HT1080 (cell line): ENCODE results near the gene OR6N1. TPM values are rescaled to one million over a fixed set of nuclear protein-coding genes. Genes with fewer than 3 reads are reported as not detected.

Experiments
- DNase-seq: peaks from one replicate; pipeline ENCODE4 v3.0.0-alpha.2; 2015; ENCODE audit warnings: low read depth
- small RNA-seq: library from RNA; depleted of rRNA; stranded (forward); fragments of <200 nt; gene quantifications from one replicate; pipeline ENCODE3, GENCODE V24; 2014
- total RNA-seq: library from RNA; depleted of rRNA; stranded (reverse); fragments of >200 nt; shearing (Covaris generic); gene quantifications from 2 replicates; pipeline ENCODE4 v1.2.3, GENCODE V29; 2014; rRNA removed

Gene OR6N1
- total RNA-seq, 1 experiment from 2014 or later, result not detected

DNA sequence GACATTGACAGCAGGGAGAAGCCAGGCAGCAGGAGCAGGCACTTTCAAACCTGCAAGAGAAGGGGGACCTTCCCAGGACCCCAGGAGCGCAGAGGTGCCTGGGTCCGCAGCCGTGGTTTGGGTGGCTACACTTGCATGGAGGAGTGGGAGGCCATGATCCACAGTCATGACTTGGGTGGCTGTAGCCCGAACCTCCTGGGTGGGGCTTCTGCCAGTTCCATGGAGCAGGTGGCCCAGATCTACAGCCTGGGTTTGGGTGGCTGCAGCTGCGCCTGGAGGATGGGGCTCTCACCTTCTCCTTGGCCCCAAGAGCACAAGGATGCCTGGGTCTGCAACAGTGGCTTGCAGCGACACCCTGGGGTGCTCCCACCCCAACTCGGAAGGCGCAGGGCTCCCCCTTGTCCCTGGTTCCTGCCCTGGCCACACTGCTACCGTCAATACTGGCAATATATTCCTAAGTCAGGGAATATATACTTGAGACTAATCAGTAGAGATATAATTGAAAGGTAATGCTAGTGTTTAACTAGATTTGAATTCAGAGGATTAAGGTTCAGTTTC, 19.8 kb downstream of the OR6N1 start:
- DNase-seq, result no peak

DNA sequence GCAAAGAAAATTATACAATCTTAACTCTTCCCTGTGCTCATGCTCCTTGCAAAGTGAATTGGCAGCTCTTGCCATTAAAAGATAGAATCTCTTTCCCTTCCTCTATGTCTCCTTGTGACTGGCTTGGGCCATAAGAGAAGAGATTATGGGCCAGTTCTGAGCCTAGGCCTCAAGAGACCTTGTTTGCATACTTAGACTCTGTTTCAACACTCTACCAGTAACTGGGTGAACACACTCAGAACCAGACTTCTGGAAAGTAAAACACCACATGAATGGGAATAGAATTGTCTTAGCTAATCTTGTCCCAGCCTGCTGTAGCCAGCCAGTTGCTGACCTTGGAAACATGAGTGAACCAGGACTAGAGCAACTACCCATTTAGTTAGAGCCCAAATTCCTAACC, 36.1 kb downstream of the OR6N1 start:
- no peak for DNase-seq

DNA sequence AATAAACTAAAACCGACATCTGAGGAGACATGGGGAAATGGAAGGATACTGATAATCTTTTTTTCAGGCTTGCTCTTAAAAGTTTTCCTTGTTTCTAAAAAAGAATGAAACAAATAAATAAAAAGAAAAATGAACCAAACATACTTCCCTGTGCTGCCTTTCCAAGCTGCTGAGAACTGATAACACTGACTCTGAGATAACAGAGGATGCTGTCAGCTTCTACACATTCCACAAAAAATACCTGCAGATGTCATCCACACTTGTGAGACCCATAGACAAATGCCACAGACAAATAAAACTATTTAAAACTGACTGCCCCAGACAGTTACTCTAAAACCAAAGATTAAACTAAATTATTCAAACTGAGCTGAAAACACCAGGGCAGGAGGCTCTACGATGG, 39.5 kb downstream of the OR6N1 start:
- DNase-seq, result no peak

DNA sequence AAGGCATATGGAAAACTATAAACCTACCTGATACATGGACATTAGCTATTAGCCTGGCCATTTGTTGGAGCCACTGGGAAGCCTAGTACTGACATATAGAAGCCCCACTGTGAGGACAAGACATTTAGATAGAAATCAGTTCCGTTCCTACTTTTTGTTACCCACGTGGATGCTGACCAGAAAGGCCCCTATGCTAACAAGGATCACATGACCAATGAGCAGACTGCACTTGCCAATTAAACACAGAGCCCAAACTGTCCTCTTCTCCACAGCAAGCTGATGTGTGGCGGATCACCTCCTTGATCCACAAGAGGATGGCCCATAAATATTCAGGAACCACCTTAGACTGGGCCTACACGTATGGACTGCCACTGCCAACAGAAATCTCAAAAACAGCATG, 40.3 kb downstream of the OR6N1 start:
- no peak for DNase-seq

DNA sequence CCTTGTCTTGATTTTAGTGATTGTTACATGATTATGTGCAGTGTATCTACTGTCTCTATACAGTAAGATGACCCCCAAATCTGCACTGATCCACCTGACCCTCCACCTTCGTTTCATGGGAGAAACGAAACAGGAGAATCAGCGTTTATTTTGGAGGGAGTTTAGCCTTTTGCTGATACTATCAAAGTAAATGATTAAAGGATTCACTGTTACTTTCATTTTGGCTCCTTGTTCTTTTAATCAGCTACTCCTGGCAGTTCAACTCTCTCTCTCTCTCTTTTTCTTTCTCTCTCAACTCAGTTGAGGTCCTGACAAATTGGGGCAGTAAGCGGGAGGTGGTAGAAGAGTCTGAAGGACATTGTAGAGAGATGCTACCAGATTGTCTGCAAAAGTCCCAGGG, 41.5 kb downstream of the OR6N1 start:
- no peak for DNase-seq

DNA sequence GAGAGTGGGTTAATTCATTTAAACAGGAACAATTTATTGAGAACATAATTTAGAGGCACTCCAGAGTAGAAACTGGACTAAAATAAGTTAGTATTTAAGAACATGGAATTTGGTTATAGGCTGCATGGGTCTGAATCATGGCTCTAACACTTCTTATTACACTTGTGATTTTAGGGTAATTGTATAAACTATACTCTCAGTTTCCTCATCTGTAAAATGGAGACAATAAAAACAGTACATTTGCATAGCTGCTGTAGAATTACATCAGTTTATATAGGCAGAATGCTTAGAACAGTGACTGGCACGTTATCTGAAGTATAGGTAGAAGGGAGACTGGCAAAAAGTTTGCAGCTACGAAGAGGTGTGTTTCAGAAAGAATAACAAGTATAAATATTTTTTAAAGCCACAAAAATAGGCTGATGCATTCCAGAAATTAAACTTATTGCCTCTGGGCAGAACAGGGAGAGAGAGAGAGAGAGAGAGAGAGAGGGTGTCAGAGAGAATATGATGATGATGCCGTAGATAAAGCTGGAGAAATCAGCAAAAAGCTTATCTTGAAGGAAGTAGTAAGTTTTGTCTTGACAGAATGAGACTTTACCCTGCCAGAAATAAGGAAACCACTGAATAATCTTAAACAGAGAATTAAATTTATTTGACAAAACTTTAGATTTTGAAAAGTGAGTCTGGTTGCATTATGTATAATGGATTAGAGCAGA, 43.3 kb downstream of the OR6N1 start:
- no peak for DNase-seq

DNA sequence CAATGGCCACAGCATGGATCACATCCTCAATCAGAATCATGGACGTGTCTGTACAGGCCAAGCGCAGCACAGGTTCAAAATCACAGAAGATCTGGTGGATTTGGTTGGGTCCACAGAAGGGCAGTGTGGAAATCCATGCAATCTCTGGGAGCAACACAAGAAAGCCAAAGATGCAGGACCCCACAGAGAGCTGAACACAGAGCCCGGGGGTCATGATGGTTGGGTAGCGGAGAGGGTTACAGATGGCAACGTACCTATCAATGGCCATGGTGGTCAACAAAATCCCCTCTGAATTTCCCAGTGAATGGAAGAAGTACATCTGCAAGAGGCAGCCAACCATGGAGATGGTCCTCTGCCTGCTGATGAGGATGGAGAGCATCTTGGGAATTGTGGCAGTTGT, 47.6 kb downstream of the OR6N1 start:
- DNase-seq, result no peak

DNA sequence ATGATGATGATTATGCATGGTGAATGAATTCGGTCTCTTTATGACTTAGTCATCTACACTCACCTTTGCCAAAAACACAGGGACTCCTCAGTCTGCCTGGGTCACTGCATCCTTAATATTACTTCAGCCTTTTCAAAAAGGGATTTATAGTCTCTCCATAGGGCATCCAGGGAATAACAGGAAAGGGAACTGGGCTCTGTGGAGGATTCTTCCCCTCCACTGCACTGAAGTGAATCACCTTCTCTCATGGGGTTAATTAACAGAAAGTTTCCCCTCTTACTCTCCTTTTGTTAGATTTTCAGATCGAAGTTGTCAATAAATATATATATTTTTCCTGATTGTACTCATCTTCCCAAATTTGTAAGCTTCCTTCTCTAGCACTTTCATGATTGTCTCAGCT, 51.4 kb downstream of the OR6N1 start, which contains the start of gene OR6K3:
Gene OR6K3, minus strand, starts transcription at position 101 of the 400 bp plus-strand sequence. CDS start 2,605 bp downstream, outside the sequence.
- no peak for DNase-seq

DNA sequence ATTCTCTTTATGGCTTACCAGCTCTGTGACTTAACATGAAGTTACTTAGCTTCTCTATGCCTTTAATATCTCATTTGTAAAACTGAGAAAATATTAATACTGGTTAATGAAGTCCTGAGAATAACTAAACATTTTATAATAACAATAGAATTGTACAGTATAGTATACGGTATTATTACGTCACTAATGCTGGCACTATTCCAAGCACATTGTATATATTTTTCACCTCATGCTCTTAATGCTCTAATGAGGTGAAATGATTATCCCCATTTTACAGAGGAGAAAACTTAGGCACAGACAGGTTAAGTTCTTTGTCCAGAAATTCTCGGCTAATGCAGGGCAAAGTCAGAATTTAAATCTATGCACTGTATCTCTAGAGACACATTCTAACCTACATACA, 52.3 kb downstream of the OR6N1 start:
- DNase-seq, result no peak

DNA sequence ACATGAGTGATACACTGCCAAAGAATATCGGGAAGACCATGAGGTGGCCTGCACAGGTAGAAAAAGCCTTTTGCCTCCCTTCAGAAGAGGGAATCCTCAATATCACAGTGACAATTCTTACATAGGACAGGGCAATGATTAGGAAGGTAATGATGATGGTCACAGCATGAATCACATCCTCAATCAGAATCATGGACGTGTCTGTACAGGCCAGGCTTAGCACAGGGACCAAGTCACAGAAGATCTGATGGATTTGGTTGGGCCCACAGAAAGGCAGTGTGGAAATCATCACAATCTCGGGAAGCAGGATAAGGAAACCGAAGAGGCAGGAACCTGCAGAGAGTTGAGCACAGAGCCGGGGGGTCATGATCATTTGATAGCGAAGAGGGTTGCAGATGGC, 54.7 kb downstream of the OR6N1 start:
- DNase-seq, result no peak

DNA sequence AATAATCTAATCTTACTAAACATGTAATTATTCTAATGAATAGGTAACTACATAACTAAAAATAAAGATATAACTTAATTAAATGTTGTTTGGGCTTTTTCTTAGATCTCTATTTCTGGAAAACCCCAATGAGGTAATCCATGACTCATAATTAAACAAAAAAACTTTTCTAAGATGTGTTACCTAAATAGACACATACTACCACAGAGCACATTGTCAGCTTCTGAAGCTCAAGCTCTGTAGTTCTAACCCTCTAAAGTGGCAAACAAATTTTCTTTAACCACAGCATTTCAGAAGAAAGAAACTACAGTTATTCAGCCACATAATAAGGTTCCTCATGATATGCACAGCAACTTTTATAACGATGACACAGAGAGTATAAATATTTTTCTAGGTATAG, 55.7 kb downstream of the OR6N1 start:
- DNase-seq, result no peak

DNA sequence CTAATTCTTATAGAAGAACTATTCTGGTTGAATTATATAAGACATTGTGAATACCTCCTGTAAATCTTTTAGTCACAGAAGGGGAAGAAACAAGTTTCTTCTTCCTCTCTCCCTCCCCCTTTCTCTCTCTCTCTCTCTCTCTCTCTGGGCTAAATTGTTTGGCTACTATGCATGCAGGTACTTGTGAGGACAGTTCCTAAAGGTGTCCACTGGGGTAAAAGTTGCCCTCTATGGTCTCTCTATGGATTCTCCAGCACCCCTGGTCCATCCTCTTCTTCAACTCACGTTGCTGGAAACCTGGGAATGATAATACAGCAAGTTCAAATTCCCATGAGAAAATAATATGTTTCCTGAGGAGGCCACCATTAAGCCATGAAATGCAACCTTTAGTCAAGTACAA, 57.2 kb downstream of the OR6N1 start:
- no peak for DNase-seq

Small RNAs within 50 kb of the gene (small RNA-seq; reads per million reads assigned to genes)
- gene OR2AQ1P, result not detected

Other genes starting within 250 kb of the OR6N1 start
- not detected in 2 replicates for gene OR6Y1, start 217.8 kb downstream of the OR6N1 start, total RNA-seq
- not detected in 2 replicates for gene OR6P1, start 201.6 kb downstream of the OR6N1 start, total RNA-seq
- gene OR10X1, start 192.3 kb downstream of the OR6N1 start, total RNA-seq, result not detected in 2 replicates
- gene OR10Z1, start 166.9 kb downstream of the OR6N1 start, total RNA-seq, result not detected in 2 replicates
- gene SPTA1, start 85.5 kb downstream of the OR6N1 start, total RNA-seq, result not detected in 2 replicates
- gene OR6K2, start 71.5 kb downstream of the OR6N1 start, total RNA-seq, result not detected in 2 replicates
- gene OR6K3, start 51.5 kb downstream of the OR6N1 start, total RNA-seq, result not detected in 2 replicates
- gene OR6K6, start 17.5 kb downstream of the OR6N1 start, total RNA-seq, result not detected in 2 replicates
- not detected in 2 replicates for gene OR6N2, start 9.0 kb upstream of the OR6N1 start, total RNA-seq
- gene MNDA, start 59.2 kb upstream of the OR6N1 start, total RNA-seq, result not detected in 2 replicates
- gene PYHIN1, start 159.4 kb upstream of the OR6N1 start, total RNA-seq, result 0.26 TPM in 1 of 2 replicates, not detected in the other
- gene IFI16, start 237.7 kb upstream of the OR6N1 start, total RNA-seq, result 34.3 and 36.3 TPM in 2 replicates